BJ (cell line): ENCODE data around the gene KLK15. TPM values are rescaled to one million over a fixed set of nuclear protein-coding genes. Genes with fewer than 3 reads are reported as not detected.

Experiments
- CTCF ChIA-PET: fragments of 350-600 bp; formaldehyde crosslinking; extraction: SDS; loops from one replicate; lab custom pipeline; 2021; ENCODE audit warnings: antibody characterized with exemption, inconsistent platforms; lab: Yijun Ruan, JAX
- POLR2A ChIA-PET: fragments of 300-600 bp; sonication (Branson Sonifier 250); formaldehyde crosslinking; extraction: SDS; loops from one replicate; lab custom pipeline; 2021; ENCODE audit warnings: antibody characterized with exemption; lab: Charles Lee
- DNase-seq: peaks from one replicate; pipeline ENCODE4 v3.0.0-alpha.2; 2011; ENCODE audit warnings: low read depth
- H3K27me3 ChIP-seq: 2 replicates; pipeline ENCODE4 v1.6.0; 2011; ENCODE audit warnings: low read length; ENCODE audit not compliant: control insufficient read depth, insufficient read depth
- H3K36me3 ChIP-seq: 2 replicates; pipeline ENCODE4 v1.5.1; 2011; ENCODE audit warnings: low read length; ENCODE audit not compliant: control insufficient read depth, insufficient read depth
- H3K4me3 ChIP-seq: 2 replicates; pipeline ENCODE4 v1.5.1; 2011; ENCODE audit warnings: low read depth, mild to moderate bottlenecking, control low read depth, low read length
- CTCF ChIP-seq: IDR thresholded peaks from 2 replicates; pipeline ENCODE4 v1.5.1; 2011; ENCODE audit warnings: low read depth, mild to moderate bottlenecking, control low read depth, inconsistent platforms, low read length, moderate library complexity; ENCODE audit not compliant: insufficient read depth
- polyA plus RNA-seq: library from polyadenylated mRNA; depleted of rRNA; stranded (reverse); fragments of >200 nt; gene quantifications from 2 replicates; pipeline ENCODE4 v1.2.3, GENCODE V29; 2011

The KLK15 gene
- polyA plus RNA-seq, 1 experiment = not detected

GRCh38 chr19:50876456-50876855 lies 43.1 kb upstream of the KLK15 start:
- Histone ChIP-seq H3K36me3 (no peaks in the 10 kb centered on the region), H3K4me3 (no peak overlapping the region), H3K27me3 (no peaks in the 10 kb centered on the region; the same call in 1 of the 2 replicates)
- DNase-seq = no peak
- POLR2A ChIA-PET = no interaction called here
- CTCF ChIA-PET = no interaction called here
- TF ChIP-seq CTCF = no peak

GRCh38 chr19:50875795-50876422 lies 42.5 kb upstream of the KLK15 start:
- ChIA-PET CTCF (no interaction called here), POLR2A (no interaction called here)
- H3K27me3 ChIP-seq = no peaks in the 10 kb centered on the region; the same call in 1 of the 2 replicates
- no peaks in the 10 kb centered on the region for H3K36me3 ChIP-seq
- DNase-seq = no peak
- no peak overlapping the region for H3K4me3 ChIP-seq
- no peak for TF ChIP-seq CTCF

GRCh38 chr19:50874211-50874610 lies 40.8 kb upstream of the KLK15 start:
- no peaks in the 10 kb centered on the region for H3K36me3 ChIP-seq
- POLR2A ChIA-PET = no interaction called here
- no peak for DNase-seq
- CTCF ChIA-PET = no interaction called here
- no peaks in the 10 kb centered on the region; the same call in 1 of the 2 replicates for H3K27me3 ChIP-seq
- H3K4me3 ChIP-seq = no peak overlapping the region
- no peak for TF ChIP-seq CTCF

GRCh38 chr19:50873056-50873455 lies 39.7 kb upstream of the KLK15 start, which contains the start of gene KLK2:
TSS of gene KLK2 (plus strand) at chr19:50873439. CDS start at chr19:50873474, 35 bp downstream.
- H3K27me3 ChIP-seq = no peaks in the 10 kb centered on the region; the same call in 1 of the 2 replicates
- DNase-seq = no peak
- POLR2A ChIA-PET = no interaction called here
- CTCF ChIA-PET = no interaction called here
- no peak for TF ChIP-seq CTCF
- H3K4me3 ChIP-seq = no peak within 1 kb of the TSS
- H3K36me3 ChIP-seq = no peaks in the 10 kb centered on the region

GRCh38 chr19:50870417-50871089 lies 37.2 kb upstream of the KLK15 start:
- no peak for DNase-seq
- Histone ChIP-seq H3K36me3 (no peaks in the 10 kb centered on the region), H3K27me3 (no peaks in the 10 kb centered on the region; the same call in 1 of the 2 replicates), H3K4me3 (no peak overlapping the region)
- ChIA-PET POLR2A (no interaction called here), CTCF (no interaction called here)
- no peak for TF ChIP-seq CTCF
